ENCODE measurements around the gene ADGRA3.
"Not testable (repeated sequence)": the region's sequence is repeated elsewhere in the genome, so short reads cannot be mapped to it uniquely, and the experiment has no call there.

ADGRA3 gene

GRCh38 chr4:22477136-22477812 is 38.6 kb downstream of the ADGRA3 start:
- DNase-seq = no peak

- DNase-seq = no peak
These were observed 39.9 kb downstream of the ADGRA3 start for GRCh38 chr4:22476011-22476410.

GRCh38 chr4:22475311-22475646 is 40.6 kb downstream of the ADGRA3 start:
- DNase-seq = not testable (repeated sequence)

GRCh38 chr4:22474636-22475310 is 41.1 kb downstream of the ADGRA3 start:
- DNase-seq = no peak

- DNase-seq = no peak
These were observed 42.6 kb downstream of the ADGRA3 start for GRCh38 chr4:22473268-22473667.

- no peak for DNase-seq
These were observed 43.8 kb downstream of the ADGRA3 start for GRCh38 chr4:22471999-22472461.

- DNase-seq = no peak
These were observed 44.4 kb downstream of the ADGRA3 start for GRCh38 chr4:22471419-22471818.

- DNase-seq = no peak
These were observed 49.3 kb downstream of the ADGRA3 start for GRCh38 chr4:22466581-22466980.

GRCh38 chr4:22465996-22466395 is 49.9 kb downstream of the ADGRA3 start:
- no peak for DNase-seq

GRCh38 chr4:22465349-22465748 is 50.5 kb downstream of the ADGRA3 start:
- DNase-seq = no peak

- DNase-seq = no peak
These were observed 52.7 kb downstream of the ADGRA3 start for GRCh38 chr4:22463179-22463578.

GRCh38 chr4:22462688-22463087 is 53.2 kb downstream of the ADGRA3 start:
- no peak for DNase-seq

GRCh38 chr4:22460266-22460665 is 55.6 kb downstream of the ADGRA3 start:
- DNase-seq = no peak

- no peak for DNase-seq
These were observed 57.8 kb downstream of the ADGRA3 start for GRCh38 chr4:22458098-22458497.

GRCh38 chr4:22457348-22457747 is 58.5 kb downstream of the ADGRA3 start:
- no peak for DNase-seq

GRCh38 chr4:22456291-22456690 is 59.6 kb downstream of the ADGRA3 start:
- no peak for DNase-seq

GRCh38 chr4:22454955-22455354 is 60.9 kb downstream of the ADGRA3 start:
- no peak for DNase-seq

- no peak for DNase-seq
These were observed 61.5 kb downstream of the ADGRA3 start for GRCh38 chr4:22454216-22454838.

- DNase-seq = no peak
These were observed 71.1 kb downstream of the ADGRA3 start for GRCh38 chr4:22444813-22445212.

GRCh38 chr4:22442956-22443355 is 72.9 kb downstream of the ADGRA3 start:
- DNase-seq = no peak

- no peak for DNase-seq
These were observed 74.9 kb downstream of the ADGRA3 start for GRCh38 chr4:22440999-22441398.

GRCh38 chr4:22439947-22440346 is 75.9 kb downstream of the ADGRA3 start:
- no peak for DNase-seq

- no peak for DNase-seq
These were observed 80.2 kb downstream of the ADGRA3 start for GRCh38 chr4:22435652-22436051.

GRCh38 chr4:22434895-22435294 is 81.0 kb downstream of the ADGRA3 start:
- no peak for DNase-seq
